Transverse colon (tissue), 4 donors: Measurements from ENCODE around the gene VAMP5. TPM values are rescaled to one million over a fixed set of nuclear protein-coding genes. Genes with fewer than 3 reads are reported as not detected.

Experiments
- DNase-seq: peaks from one replicate; pipeline ENCODE4 v3.0.0-alpha.2; 2019
- H3K27ac ChIP-seq, 4 donors: fragments of 200-600 bp; sonication (generic); 2 replicates each; pipeline ENCODE4 v1.5.1; 2016 to 2018; ENCODE audit warnings: inconsistent platforms in 4 of 4
- H3K27me3 ChIP-seq: fragments of 200-600 bp; sonication (generic); 2 replicates; pipeline ENCODE4 v1.5.1; 2017; ENCODE audit warnings: inconsistent platforms
- H3K36me3 ChIP-seq, 4 donors: fragments of 200-600 bp; sonication (generic); 2 replicates each; pipeline ENCODE4 v1.5.1; 2017 to 2019; ENCODE audit warnings: inconsistent platforms in 4 of 4
- H3K4me1 ChIP-seq, 4 donors: fragments of 200-600 bp; sonication (generic); 2 replicates each; pipeline ENCODE4 v1.5.1; 2017 to 2020; ENCODE audit warnings: inconsistent platforms in 4 of 4
- H3K4me3 ChIP-seq, 4 donors: fragments of 200-600 bp; sonication (generic); 1 replicate in 1 of 4; 2 replicates in 3 of 4; pipeline versions ENCODE4 v1.5.1 to v1.6.1; 2017 to 2019; ENCODE audit warnings: inconsistent platforms in 4 of 4
- H3K9me3 ChIP-seq, 2 donors: fragments of 200-600 bp; sonication (generic); 2 replicates each; pipeline ENCODE4 v1.5.1; 2017 to 2019; ENCODE audit warnings: inconsistent platforms in 2 of 2
- EP300 ChIP-seq: sonication (generic); formaldehyde crosslinking; IDR thresholded peaks from one replicate; pipeline ENCODE4 v1.6.1; 2017; ENCODE audit warnings: antibody characterized with exemption, low read depth
- POLR2A ChIP-seq: fragments of 450-650 bp; IDR thresholded peaks from one replicate; pipeline ENCODE4 v1.6.1; 2016; ENCODE audit warnings: antibody characterized with exemption, mild to moderate bottlenecking, moderate library complexity
- POLR2AphosphoS5 ChIP-seq, 3 donors: sonication (generic); formaldehyde crosslinking; IDR thresholded peaks; one replicate each; pipeline ENCODE4 v1.6.1; 2016; ENCODE audit warnings: antibody characterized with exemption in 3 of 3
- WGBS, 2 donors: methylation state at CpG; one replicate each; pipeline ENCODE4 v1.1.5; 2018; ENCODE audit warnings: low coverage in 1 of 2; 5-methylcytosine and 5-hydroxymethylcytosine counted together
- in situ Hi-C, 4 donors: fragments of 200-750 bp; cut with MboI; loops; one replicate each; pipeline versions ENCODE4 v1.15.0 to v1.15.1; 2017; ENCODE audit warnings: low sequenced_read_pairs in 3 of 4, low pct_ligation_motif_present in 1 of 4, low pct_unique_long_range_greater_than_20kb in 1 of 4
- intact Hi-C: fragments of 100-400 bp; cut with DNase I; formaldehyde crosslinking; loops from one replicate; pipeline ENCODE4 v1.15.1; 2023; ENCODE audit warnings: low total_unique reads
- total RNA-seq, 4 donors: library from RNA; depleted of rRNA; stranded (reverse); fragments of >200 nt; gene quantifications; one replicate each; pipeline ENCODE4 v1.1.0, GENCODE V29; 2016
- TF ChIP-seq, protein P1 (sequence below), 5 experiments: fragments of 200-600 bp in 3 of 5; fragments of 450-650 bp in 2 of 5; sonication (generic) in 3 of 5; IDR thresholded peaks; 1 replicate in 2 of 5; 2 replicates in 3 of 5; pipeline ENCODE4 v1.5.1; 2016 to 2017; ENCODE audit warnings: antibody characterized with exemption in 5 of 5, inconsistent platforms in 3 of 5, mild to moderate bottlenecking in 2 of 5, moderate library complexity in 1 of 5

VAMP5 gene
- total RNA-seq, 4 donors from 2014 or later: 9.4 to 26.9 (median 17.1) TPM; not detected in 1

DNA sequence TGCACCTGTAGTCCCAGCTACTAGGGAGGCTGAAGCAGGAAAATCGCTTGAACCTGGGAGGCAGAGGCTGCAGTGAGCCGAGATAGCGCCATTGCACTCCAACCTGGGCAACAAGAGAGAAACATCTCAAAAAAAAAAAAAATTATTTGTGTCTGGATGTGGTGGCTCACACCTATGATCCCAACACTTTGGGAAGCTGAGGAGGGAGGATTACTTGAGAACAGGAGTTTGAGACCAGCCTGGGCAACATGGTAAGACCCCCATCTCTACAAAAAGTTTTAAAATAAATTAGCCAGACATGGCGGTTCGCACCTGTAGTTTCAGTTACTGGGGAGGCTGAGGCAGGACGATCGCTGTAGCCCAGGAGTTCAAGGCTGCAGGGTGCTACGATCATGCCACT lies 8.5 kb upstream of the VAMP5 start:
- no peak for DNase-seq
- H3K36me3 ChIP-seq: no peaks in the 10 kb centered on the region
- TF ChIP-seq POLR2A (no peak), EP300 (no peak), POLR2AphosphoS5 (IDR thresholded peaks at IDR 0.05) (no peak)
- TF ChIP-seq, protein P1, sequence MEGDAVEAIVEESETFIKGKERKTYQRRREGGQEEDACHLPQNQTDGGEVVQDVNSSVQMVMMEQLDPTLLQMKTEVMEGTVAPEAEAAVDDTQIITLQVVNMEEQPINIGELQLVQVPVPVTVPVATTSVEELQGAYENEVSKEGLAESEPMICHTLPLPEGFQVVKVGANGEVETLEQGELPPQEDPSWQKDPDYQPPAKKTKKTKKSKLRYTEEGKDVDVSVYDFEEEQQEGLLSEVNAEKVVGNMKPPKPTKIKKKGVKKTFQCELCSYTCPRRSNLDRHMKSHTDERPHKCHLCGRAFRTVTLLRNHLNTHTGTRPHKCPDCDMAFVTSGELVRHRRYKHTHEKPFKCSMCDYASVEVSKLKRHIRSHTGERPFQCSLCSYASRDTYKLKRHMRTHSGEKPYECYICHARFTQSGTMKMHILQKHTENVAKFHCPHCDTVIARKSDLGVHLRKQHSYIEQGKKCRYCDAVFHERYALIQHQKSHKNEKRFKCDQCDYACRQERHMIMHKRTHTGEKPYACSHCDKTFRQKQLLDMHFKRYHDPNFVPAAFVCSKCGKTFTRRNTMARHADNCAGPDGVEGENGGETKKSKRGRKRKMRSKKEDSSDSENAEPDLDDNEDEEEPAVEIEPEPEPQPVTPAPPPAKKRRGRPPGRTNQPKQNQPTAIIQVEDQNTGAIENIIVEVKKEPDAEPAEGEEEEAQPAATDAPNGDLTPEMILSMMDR (IDR thresholded peaks at IDR 0.05): no peak
- no peak overlapping the region for H3K4me3 ChIP-seq
- no peaks in the 10 kb centered on the region for H3K9me3 ChIP-seq
- H3K27ac ChIP-seq: no peak overlapping the region
- in situ Hi-C loops: no loop called here
- H3K4me1 ChIP-seq: peaks cover 5 to 32% (median 21%) of the 10 kb centered on the region in 4 donors
- intact Hi-C loops: no loop called here
- WGBS, 2 donors: 82 to 91% methylated on average over 6 to 8 of the region's 8 CpGs
- no peaks in the 10 kb centered on the region for H3K27me3 ChIP-seq

DNA sequence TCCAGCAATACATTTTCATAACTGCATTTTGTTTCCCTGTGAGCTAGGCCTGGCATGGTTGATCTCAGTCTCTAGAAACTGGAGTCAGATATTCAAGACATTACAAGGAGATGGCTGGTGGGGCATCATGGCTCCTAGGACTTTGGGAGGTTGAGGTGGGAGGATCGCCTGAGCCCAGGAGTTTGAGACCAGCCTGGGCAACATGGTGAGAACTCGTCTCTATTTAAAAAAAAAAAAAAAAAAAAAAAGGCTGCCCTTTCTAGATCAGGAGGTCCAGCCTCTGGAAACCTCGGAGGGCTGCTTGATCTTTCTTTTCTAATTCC lies 7.2 kb upstream of the VAMP5 start:
- Histone ChIP-seq H3K27me3 (no peaks in the 10 kb centered on the region), H3K36me3 (no peaks in the 10 kb centered on the region), H3K4me3 (peak overlapping the region in 1 of 4 donors; percentile 49), H3K27ac (peak overlapping the region; percentile 78 to 95 (median 84)), H3K4me1 (peaks cover 5 to 32% (median 21%) of the 10 kb centered on the region in 4 donors), H3K9me3 (no peaks in the 10 kb centered on the region)
- TF ChIP-seq POLR2AphosphoS5 (IDR thresholded peaks at IDR 0.05) (no peak), EP300 (no peak), POLR2A (no peak)
- TF ChIP-seq, protein P1 (IDR thresholded peaks at IDR 0.05): no peak
- DNase-seq: no peak
- WGBS, 2 donors: 40% methylated on average over 3 of the region's 3 CpGs; no CpG with 5 or more reads in 1 of the 2 donors
- in situ Hi-C loops: no loop called here
- intact Hi-C loops: no loop called here

DNA sequence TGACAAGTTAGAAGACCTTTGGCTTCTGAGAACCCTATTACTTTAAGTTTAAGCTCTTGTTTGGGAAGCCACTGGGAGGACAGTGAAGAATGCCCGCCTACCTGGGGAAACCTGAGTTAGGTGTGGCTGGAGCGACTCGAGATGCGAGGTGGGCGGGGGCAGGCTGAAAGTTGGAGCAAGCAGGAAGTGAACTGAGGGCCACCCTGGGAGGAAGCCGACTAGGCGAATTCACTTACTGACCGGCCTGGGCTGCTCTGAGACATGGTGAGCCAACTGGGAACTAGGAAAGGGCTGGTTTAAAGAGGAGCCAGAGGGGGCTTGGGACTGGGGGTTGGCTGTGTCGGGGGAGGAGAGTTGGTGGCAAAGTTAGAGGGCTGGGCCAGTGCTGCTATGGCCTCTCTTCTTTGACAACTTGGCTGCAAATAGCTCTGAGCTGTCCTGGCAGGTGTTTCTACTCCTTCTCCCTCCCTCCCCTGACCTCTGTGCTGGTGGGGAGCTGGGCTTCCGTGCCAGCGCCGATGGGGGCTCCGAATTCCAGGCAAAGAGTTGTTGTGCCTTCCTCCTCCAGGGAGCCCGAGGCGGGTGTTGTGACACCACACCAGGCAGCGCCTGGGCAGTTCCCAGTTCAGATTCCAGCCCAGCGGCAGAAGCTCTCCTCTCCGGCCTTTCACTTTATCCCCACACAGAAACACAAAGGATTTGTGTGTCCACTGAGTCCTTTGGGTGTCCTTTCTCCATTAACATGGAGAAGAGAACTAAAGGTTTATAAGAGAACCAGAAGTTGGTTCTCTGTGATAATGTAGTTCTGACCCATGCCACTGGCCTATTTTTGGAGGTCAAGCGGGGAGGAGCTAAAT lies 6.6 kb upstream of the VAMP5 start, which contains the start of gene VAMP8:
VAMP8 (plus strand) TSS at position 201 of the 857 bp plus-strand sequence; CDS start at position 262, 61 bp downstream.
- Histone ChIP-seq H3K9me3 (no peaks in the 10 kb centered on the region), H3K36me3 (no peaks in the 10 kb centered on the region), H3K4me1 (peaks cover 5 to 32% (median 21%) of the 10 kb centered on the region in 4 donors), H3K27ac (peak within 1 kb of the TSS; percentile 78 to 95 (median 84)), H3K27me3 (no peaks in the 10 kb centered on the region), H3K4me3 (peak within 1 kb of the TSS; percentile 4 to 65 (median 48))
- peak; percentile 91 for DNase-seq
- WGBS, 2 donors: 0 to 17% methylated on average over 5 to 19 of the region's 19 CpGs
- in situ Hi-C loops (no loop called here), intact Hi-C loops (no loop called here)
- TF ChIP-seq POLR2AphosphoS5 (IDR thresholded peaks at IDR 0.05) (peak in 2 of 3 donors; percentile 74 to 75), POLR2A (peak; percentile 72)
- TF ChIP-seq, protein P1 (IDR thresholded peaks at IDR 0.05): no peak

DNA sequence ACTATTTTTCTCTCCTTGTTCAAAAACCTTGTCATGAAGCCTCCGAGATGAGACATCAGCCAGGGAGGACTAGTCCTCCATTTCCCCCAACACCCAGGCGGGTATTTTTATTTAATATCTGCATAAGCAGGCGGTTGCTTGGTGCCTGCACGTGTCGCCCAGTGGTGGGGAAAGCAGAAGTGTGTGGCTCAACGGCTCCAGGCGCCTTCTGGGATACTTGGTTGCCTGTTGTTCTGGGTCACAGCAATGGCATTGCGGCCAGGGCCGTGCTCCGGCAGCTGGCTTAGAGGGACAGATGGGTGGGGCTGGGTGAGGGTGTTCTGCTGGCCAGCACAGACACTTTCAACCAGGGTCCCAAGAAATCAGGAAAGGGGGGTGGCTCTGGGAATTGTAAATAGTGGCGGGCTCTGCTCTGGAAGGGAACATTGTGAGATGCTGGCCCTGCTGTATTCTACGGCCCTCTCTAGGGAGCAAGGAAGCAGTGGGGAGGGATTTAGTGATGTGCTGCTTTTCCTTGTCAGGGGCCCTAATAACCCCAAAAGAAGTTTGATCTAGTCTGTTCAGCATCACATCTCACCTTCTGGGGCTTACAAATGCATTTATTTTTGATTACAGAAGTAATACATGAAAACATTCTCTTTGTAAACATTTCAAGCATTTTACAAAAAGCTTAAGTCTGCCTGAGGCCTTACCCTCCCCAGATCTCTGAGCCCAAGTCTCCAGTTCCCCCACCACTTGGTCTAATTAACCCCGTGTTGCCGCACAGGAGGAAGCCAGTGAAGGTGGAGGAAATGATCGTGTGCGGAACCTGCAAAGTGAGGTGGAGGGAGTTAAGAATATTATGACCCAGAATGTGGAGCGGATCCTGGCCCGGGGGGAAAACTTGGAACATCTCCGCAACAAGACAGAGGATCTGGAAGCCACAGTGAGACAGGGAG lies 5.7 kb upstream of the VAMP5 start:
- Histone ChIP-seq H3K27ac (peak overlapping the region; percentile 78 to 95 (median 84)), H3K4me3 (peak overlapping the region; percentile 4 to 65 (median 48)), H3K4me1 (peaks cover 7 to 38% (median 21%) of the 10 kb centered on the region in 4 donors), H3K27me3 (no peaks in the 10 kb centered on the region), H3K36me3 (no peaks in the 10 kb centered on the region), H3K9me3 (no peaks in the 10 kb centered on the region)
- peak; percentile 62 for DNase-seq
- intact Hi-C loops: no loop called here
- TF ChIP-seq EP300 (no peak), POLR2A (no peak), POLR2AphosphoS5 (IDR thresholded peaks at IDR 0.05) (no peak)
- TF ChIP-seq, protein P1 (IDR thresholded peaks at IDR 0.05): no peak
- 32 to 59% methylated on average over 8 to 19 of the region's 19 CpGs for WGBS, 2 donors
- in situ Hi-C loops: no loop called here
